ENCODE results near the gene DEK. TPM values are rescaled to one million over a fixed set of nuclear protein-coding genes. Genes with fewer than 3 reads are reported as not detected.

DEK gene, protein sequence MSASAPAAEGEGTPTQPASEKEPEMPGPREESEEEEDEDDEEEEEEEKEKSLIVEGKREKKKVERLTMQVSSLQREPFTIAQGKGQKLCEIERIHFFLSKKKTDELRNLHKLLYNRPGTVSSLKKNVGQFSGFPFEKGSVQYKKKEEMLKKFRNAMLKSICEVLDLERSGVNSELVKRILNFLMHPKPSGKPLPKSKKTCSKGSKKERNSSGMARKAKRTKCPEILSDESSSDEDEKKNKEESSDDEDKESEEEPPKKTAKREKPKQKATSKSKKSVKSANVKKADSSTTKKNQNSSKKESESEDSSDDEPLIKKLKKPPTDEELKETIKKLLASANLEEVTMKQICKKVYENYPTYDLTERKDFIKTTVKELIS
- total RNA-seq: 59.6 and 85.4 TPM in 2 replicates

GRCh38 chr6:18264219-18264922 lies at the start of gene DEK:
Gene DEK (minus strand): TSS chr6:18264530. CDS start chr6:18263987, 543 bp downstream.

Other genes with a start within 250 kb of the DEK start
- 1.3 and 1.8 TPM in 2 replicates for gene NHLRC1, start 141.9 kb downstream of the DEK start, total RNA-seq
- 10.7 and 11.0 TPM in 2 replicates for gene TPMT, start 109.5 kb downstream of the DEK start, total RNA-seq
- 9.2 and 11.9 TPM in 2 replicates for gene KDM1B, start 109.1 kb downstream of the DEK start, total RNA-seq
- 0.28 TPM in 2 replicates for gene RNF144B, start 122.8 kb upstream of the DEK start, total RNA-seq

Data from smooth muscle cell of bladder (primary cell).